K562 (cell line): ENCODE measurements around the gene TESMIN. TPM values are rescaled to one million over a fixed set of nuclear protein-coding genes. Genes with fewer than 3 reads are reported as not detected.

Experiments
- ARID1B ChIP-seq: fragments of 450-650 bp; IDR thresholded peaks from 2 replicates; pipeline ENCODE4 v1.6.1; 2016; ENCODE audit warnings: antibody characterized with exemption, mild to moderate bottlenecking, inconsistent platforms
- BHLHE40 ChIP-seq: IDR thresholded peaks from 2 replicates; pipeline ENCODE4 v1.6.1; 2011; ENCODE audit warnings: low read length, improper control_type of control experiment
- CBX5 ChIP-seq: IDR thresholded peaks from 2 replicates; pipeline ENCODE4 v1.6.1; 2014; ENCODE audit warnings: low read depth, borderline replicate concordance
- ESRRA ChIP-seq: fragments of 450-650 bp; IDR thresholded peaks from 2 replicates; pipeline ENCODE4 v1.6.1; 2014; ENCODE audit warnings: low read depth, mild to moderate bottlenecking, moderate library complexity, borderline replicate concordance
- GTF2A2 ChIP-seq: IDR thresholded peaks from 2 replicates; pipeline ENCODE4 v1.6.1; 2016; ENCODE audit warnings: mild to moderate bottlenecking, missing genetic modification characterization, missing compliant biosample characterization
- HMG20A ChIP-seq: fragments of 450-650 bp; formaldehyde crosslinking; conservative IDR thresholded peaks from 2 replicates; pipeline ENCODE4 v1.4.0; 2020; ENCODE audit warnings: mild to moderate bottlenecking, mixed read lengths
- JUNB ChIP-seq: fragments of 450-650 bp; formaldehyde crosslinking; conservative IDR thresholded peaks from 2 replicates; pipeline ENCODE4 v1.4.0; 2020; ENCODE audit warnings: mild to moderate bottlenecking
- MCM2 ChIP-seq: fragments of 450-650 bp; IDR thresholded peaks from 2 replicates; pipeline ENCODE4 v1.6.1; 2017; ENCODE audit warnings: low read depth, mild to moderate bottlenecking
- MCM5 ChIP-seq: fragments of 450-650 bp; IDR thresholded peaks from 2 replicates; pipeline ENCODE4 v1.6.1; 2016; ENCODE audit warnings: low read depth
- MYC ChIP-seq, 2 experiments: fragments of 250-450 bp in 1 of 2; sonication (Bioruptor Pico) in 1 of 2; IDR thresholded peaks; 2 replicates each; pipeline versions ENCODE4 v1.5.1 to v1.6.1; 2012 to 2021; ENCODE audit warnings: low read depth in 2 of 2, borderline replicate concordance in 1 of 2, improper control_type of control experiment in 1 of 2, low read length in 1 of 2, mild to moderate bottlenecking in 1 of 2, moderate library complexity in 1 of 2
- NCOR1 ChIP-seq: fragments of 450-650 bp; IDR thresholded peaks from 2 replicates; pipeline ENCODE4 v1.6.1; 2016; ENCODE audit warnings: mild to moderate bottlenecking, moderate library complexity
- PYGO2 ChIP-seq: fragments of 450-650 bp; IDR thresholded peaks from 2 replicates; pipeline ENCODE4 v1.6.1; 2016; ENCODE audit warnings: mild to moderate bottlenecking, missing genetic modification characterization, moderate library complexity, missing compliant biosample characterization
- SAP30 ChIP-seq: fragments of 200-600 bp; sonication (generic); IDR thresholded peaks from 2 replicates; pipeline ENCODE4 v1.6.1; 2012; ENCODE audit warnings: borderline replicate concordance, low read depth, mild to moderate bottlenecking, moderate library complexity, low read length, control low read depth, inconsistent platforms; ENCODE audit not compliant: insufficient read depth, poor library complexity, severe bottlenecking
- SMAD1 ChIP-seq: fragments of 150-350 bp; IDR thresholded peaks from 2 replicates; pipeline ENCODE4 v1.6.1; 2014; ENCODE audit warnings: low read length, low read depth; ENCODE audit not compliant: partially characterized antibody
- SMC3 ChIP-seq: conservative IDR thresholded peaks from 2 replicates; pipeline ENCODE4 v1.6.1; 2011; ENCODE audit warnings: low read depth, low read length, improper control_type of control experiment; ENCODE audit not compliant: insufficient read depth
- SOX6 ChIP-seq: fragments of 450-650 bp; IDR thresholded peaks from 2 replicates; pipeline ENCODE4 v1.6.1; 2014; ENCODE audit warnings: mild to moderate bottlenecking
- ZBTB8A ChIP-seq: fragments of 450-650 bp; IDR thresholded peaks from 2 replicates; pipeline ENCODE4 v1.6.1; 2018; ENCODE audit warnings: mild to moderate bottlenecking, moderate library complexity; ENCODE audit not compliant: partially characterized antibody
- ZC3H11A ChIP-seq: IDR thresholded peaks from 2 replicates; pipeline ENCODE4 v1.6.1; 2012; ENCODE audit warnings: low read depth, low read length, improper control_type of control experiment
- ZNF121 ChIP-seq: sonication (generic); formaldehyde crosslinking; conservative IDR thresholded peaks from 2 replicates; pipeline ENCODE4 v1.8.0; 2022; ENCODE audit warnings: missing genetic modification reagents
- polyA plus RNA-seq, 8 experiments: library from polyadenylated mRNA; depleted of rRNA in 4 of 8; stranded (reverse) in 5 of 8; unstranded in 3 of 8; fragments of >200 nt; fragmentation: Nextera tagmentation in 2 of 8; fragmentation: Illumina TruSeq in 1 of 8; extraction: Ambion mirVana in 2 of 8; extraction: Trizol in 1 of 8; gene quantifications; 2 replicates each; pipeline versions ENCODE4 v1.2.1 to v1.2.3, GENCODE V29; 2011 to 2014; ENCODE audit warnings: inconsistent platforms in 1 of 8, missing spikeins in 1 of 8
- total RNA-seq, 7 experiments: library from RNA; depleted of rRNA in 6 of 7; stranded (reverse); fragments of >200 nt in 6 of 7; fragmentation: Illumina TruSeq in 2 of 7; extraction: Trizol in 2 of 7; gene quantifications; 2 replicates each; pipeline versions ENCODE4 v1.2.1 to v1.2.3, GENCODE V29; 2011 to 2021; ENCODE audit warnings: low replicate concordance in 1 of 7
- TF ChIP-seq, protein P1 (sequence below): fragments of 450-650 bp; IDR thresholded peaks from 2 replicates; pipeline ENCODE4 v1.6.1; 2017; ENCODE audit warnings: antibody characterized with exemption, mild to moderate bottlenecking
- TF ChIP-seq, protein P2 (sequence below): fragments of 250-450 bp; sonication (Bioruptor Pico); IDR thresholded peaks from 2 replicates; pipeline ENCODE4 v1.4.0; 2020

The TESMIN gene
- total and polyA plus RNA-seq, 9 of the 15 experiments (the other 6 are each of a cell fraction or from before 2014, with no cell fraction given), result 8.9 to 50.5 (median 15.0) TPM

- TF ChIP-seq, protein P1, sequence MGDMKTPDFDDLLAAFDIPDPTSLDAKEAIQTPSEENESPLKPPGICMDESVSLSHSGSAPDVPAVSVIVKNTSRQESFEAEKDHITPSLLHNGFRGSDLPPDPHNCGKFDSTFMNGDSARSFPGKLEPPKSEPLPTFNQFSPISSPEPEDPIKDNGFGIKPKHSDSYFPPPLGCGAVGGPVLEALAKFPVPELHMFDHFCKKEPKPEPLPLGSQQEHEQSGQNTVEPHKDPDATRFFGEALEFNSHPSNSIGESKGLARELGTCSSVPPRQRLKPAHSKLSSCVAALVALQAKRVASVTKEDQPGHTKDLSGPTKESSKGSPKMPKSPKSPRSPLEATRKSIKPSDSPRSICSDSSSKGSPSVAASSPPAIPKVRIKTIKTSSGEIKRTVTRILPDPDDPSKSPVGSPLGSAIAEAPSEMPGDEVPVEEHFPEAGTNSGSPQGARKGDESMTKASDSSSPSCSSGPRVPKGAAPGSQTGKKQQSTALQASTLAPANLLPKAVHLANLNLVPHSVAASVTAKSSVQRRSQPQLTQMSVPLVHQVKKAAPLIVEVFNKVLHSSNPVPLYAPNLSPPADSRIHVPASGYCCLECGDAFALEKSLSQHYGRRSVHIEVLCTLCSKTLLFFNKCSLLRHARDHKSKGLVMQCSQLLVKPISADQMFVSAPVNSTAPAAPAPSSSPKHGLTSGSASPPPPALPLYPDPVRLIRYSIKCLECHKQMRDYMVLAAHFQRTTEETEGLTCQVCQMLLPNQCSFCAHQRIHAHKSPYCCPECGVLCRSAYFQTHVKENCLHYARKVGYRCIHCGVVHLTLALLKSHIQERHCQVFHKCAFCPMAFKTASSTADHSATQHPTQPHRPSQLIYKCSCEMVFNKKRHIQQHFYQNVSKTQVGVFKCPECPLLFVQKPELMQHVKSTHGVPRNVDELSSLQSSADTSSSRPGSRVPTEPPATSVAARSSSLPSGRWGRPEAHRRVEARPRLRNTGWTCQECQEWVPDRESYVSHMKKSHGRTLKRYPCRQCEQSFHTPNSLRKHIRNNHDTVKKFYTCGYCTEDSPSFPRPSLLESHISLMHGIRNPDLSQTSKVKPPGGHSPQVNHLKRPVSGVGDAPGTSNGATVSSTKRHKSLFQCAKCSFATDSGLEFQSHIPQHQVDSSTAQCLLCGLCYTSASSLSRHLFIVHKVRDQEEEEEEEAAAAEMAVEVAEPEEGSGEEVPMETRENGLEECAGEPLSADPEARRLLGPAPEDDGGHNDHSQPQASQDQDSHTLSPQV, result 0 out of 2 replicates have a peak, but pooled peaks have one; percentile 34
- TF ChIP-seq SMAD1, result no peak
- TF ChIP-seq PYGO2, result no peak
- TF ChIP-seq SMC3, result no peak
- TF ChIP-seq, protein P2, sequence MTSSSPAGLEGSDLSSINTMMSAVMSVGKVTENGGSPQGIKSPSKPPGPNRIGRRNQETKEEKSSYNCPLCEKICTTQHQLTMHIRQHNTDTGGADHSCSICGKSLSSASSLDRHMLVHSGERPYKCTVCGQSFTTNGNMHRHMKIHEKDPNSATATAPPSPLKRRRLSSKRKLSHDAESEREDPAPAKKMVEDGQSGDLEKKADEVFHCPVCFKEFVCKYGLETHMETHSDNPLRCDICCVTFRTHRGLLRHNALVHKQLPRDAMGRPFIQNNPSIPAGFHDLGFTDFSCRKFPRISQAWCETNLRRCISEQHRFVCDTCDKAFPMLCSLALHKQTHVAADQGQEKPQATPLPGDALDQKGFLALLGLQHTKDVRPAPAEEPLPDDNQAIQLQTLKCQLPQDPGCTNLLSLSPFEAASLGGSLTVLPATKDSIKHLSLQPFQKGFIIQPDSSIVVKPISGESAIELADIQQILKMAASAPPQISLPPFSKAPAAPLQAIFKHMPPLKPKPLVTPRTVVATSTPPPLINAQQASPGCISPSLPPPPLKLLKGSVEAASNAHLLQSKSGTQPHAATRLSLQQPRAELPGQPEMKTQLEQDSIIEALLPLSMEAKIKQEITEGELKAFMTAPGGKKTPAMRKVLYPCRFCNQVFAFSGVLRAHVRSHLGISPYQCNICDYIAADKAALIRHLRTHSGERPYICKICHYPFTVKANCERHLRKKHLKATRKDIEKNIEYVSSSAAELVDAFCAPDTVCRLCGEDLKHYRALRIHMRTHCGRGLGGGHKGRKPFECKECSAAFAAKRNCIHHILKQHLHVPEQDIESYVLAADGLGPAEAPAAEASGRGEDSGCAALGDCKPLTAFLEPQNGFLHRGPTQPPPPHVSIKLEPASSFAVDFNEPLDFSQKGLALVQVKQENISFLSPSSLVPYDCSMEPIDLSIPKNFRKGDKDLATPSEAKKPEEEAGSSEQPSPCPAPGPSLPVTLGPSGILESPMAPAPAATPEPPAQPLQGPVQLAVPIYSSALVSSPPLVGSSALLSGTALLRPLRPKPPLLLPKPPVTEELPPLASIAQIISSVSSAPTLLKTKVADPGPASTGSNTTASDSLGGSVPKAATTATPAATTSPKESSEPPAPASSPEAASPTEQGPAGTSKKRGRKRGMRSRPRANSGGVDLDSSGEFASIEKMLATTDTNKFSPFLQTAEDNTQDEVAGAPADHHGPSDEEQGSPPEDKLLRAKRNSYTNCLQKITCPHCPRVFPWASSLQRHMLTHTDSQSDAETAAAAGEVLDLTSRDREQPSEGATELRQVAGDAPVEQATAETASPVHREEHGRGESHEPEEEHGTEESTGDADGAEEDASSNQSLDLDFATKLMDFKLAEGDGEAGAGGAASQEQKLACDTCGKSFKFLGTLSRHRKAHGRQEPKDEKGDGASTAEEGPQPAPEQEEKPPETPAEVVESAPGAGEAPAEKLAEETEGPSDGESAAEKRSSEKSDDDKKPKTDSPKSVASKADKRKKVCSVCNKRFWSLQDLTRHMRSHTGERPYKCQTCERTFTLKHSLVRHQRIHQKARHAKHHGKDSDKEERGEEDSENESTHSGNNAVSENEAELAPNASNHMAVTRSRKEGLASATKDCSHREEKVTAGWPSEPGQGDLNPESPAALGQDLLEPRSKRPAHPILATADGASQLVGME (CRISPR knock-in tag), result no peak
- no peak for TF ChIP-seq MCM2
- no peak for TF ChIP-seq GTF2A2 (tag)
- TF ChIP-seq CBX5, result no peak
- TF ChIP-seq ARID1B, result peak; percentile 37; the same call in 1 of the 2 replicates
- TF ChIP-seq SAP30, result no peak
- TF ChIP-seq MYC (IDR thresholded peaks at IDR 0.05; ENCODE audit: low read depth, low read length), result peak; percentile 18; the same call in 1 of the 2 replicates
- TF ChIP-seq MYC (CRISPR knock-in tag; IDR thresholded peaks at IDR 0.05; ENCODE audit: borderline replicate concordance, low read depth), result no peak
- TF ChIP-seq MCM5, result no peak
- peak; percentile 57 for TF ChIP-seq BHLHE40
- no peak for TF ChIP-seq ZC3H11A
- no peak for TF ChIP-seq ZNF121
- TF ChIP-seq NCOR1, result no peak
- TF ChIP-seq HMG20A (CRISPR knock-in tag), result no peak
- no peak for TF ChIP-seq JUNB (CRISPR knock-in tag)
- TF ChIP-seq ZBTB8A, result no peak
- TF ChIP-seq ESRRA, result no peak
- no peak for TF ChIP-seq SOX6
Measured at GRCh38 chr11:68780829-68781228, 29.5 kb upstream of the TESMIN start (continued).
